Endothelial cell of umbilical vein (primary cell): ENCODE data around the gene ZNF460.

Experiments used
- EZH2 ChIP-seq: IDR thresholded peaks from 2 replicates; pipeline ENCODE4 v1.6.1; 2012; ENCODE audit warnings: borderline replicate concordance, low read depth, mild to moderate bottlenecking, moderate library complexity, low read length, inconsistent platforms; ENCODE audit not compliant: severe bottlenecking
- FOS ChIP-seq: IDR thresholded peaks from 2 replicates; pipeline ENCODE4 v1.6.1; 2011; ENCODE audit warnings: mild to moderate bottlenecking, low read length, moderate library complexity, borderline replicate concordance; ENCODE audit not compliant: insufficient read depth
- GATA2 ChIP-seq: IDR thresholded peaks from 2 replicates; pipeline ENCODE4 v1.7.0; 2011; ENCODE audit warnings: low read depth, mild to moderate bottlenecking, moderate library complexity, mixed read lengths, low read length; ENCODE audit not compliant: insufficient read length, insufficient read depth
- JUN ChIP-seq: IDR thresholded peaks from 2 replicates; pipeline ENCODE4 v1.6.1; 2011; ENCODE audit warnings: borderline replicate concordance, low read depth; ENCODE audit not compliant: insufficient read length, insufficient read depth
- MYC ChIP-seq: IDR thresholded peaks from one replicate; pipeline ENCODE4 v1.6.1; 2011; ENCODE audit warnings: mild to moderate bottlenecking, low read depth, low read length
- POLR2A ChIP-seq: IDR thresholded peaks from 2 replicates; pipeline ENCODE4 v1.6.1; 2012; ENCODE audit warnings: low read depth, mild to moderate bottlenecking, control low read depth, low read length
- POLR2AphosphoS5 ChIP-seq: IDR thresholded peaks from 2 replicates; pipeline ENCODE4 v1.6.1; 2012; ENCODE audit warnings: low read depth, mild to moderate bottlenecking, control low read depth, low read length, moderate library complexity; ENCODE audit not compliant: insufficient read depth
- TF ChIP-seq, protein P1 (sequence below), 2 donors: IDR thresholded peaks; 1 replicate in 1 of 2; 2 replicates in 1 of 2; pipeline ENCODE4 v1.5.1; 2011; ENCODE audit warnings: low read length in 2 of 2, mild to moderate bottlenecking in 2 of 2, moderate library complexity in 2 of 2, control low read depth in 1 of 2, inconsistent platforms in 1 of 2, low read depth in 1 of 2; ENCODE audit not compliant: insufficient read depth in 1 of 2; ENCODE audit errors: extremely low read depth in 1 of 2
- TF ChIP-seq, protein P2 (sequence below): IDR thresholded peaks from 2 replicates; pipeline ENCODE4 v1.6.1; 2011; ENCODE audit not compliant: insufficient read depth, insufficient read length

DNA sequence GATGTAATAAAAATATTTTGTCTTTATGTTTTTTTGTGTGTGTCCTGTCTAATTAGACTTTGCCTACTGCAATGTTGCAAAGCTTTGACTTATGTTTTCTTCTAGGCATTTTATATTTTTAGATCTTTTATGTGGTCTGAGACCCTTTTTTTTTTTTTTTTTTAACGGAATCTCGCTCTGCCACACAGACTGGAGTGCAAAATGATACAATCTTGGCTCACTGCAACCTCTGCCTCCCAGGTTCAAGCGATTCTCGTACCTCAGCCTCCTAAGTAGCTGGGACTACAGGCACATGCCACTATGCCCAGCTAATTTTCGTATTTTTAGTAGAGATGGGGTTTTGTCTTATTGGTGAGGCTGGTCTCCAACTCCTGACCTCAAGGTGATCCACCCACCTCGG, 62.3 kb downstream of the ZNF460 start:
- TF ChIP-seq, protein P1, sequence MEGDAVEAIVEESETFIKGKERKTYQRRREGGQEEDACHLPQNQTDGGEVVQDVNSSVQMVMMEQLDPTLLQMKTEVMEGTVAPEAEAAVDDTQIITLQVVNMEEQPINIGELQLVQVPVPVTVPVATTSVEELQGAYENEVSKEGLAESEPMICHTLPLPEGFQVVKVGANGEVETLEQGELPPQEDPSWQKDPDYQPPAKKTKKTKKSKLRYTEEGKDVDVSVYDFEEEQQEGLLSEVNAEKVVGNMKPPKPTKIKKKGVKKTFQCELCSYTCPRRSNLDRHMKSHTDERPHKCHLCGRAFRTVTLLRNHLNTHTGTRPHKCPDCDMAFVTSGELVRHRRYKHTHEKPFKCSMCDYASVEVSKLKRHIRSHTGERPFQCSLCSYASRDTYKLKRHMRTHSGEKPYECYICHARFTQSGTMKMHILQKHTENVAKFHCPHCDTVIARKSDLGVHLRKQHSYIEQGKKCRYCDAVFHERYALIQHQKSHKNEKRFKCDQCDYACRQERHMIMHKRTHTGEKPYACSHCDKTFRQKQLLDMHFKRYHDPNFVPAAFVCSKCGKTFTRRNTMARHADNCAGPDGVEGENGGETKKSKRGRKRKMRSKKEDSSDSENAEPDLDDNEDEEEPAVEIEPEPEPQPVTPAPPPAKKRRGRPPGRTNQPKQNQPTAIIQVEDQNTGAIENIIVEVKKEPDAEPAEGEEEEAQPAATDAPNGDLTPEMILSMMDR (IDR thresholded peaks at IDR 0.05; ENCODE audit: extremely low read depth in 1 of 2, insufficient read depth in 1 of 2, low read depth in 1 of 2, low read length in 2 of 2): no peak
- no peak for TF ChIP-seq MYC
- TF ChIP-seq POLR2A: no peak
- no peak for TF ChIP-seq POLR2AphosphoS5
- TF ChIP-seq EZH2: no peak
- TF ChIP-seq FOS: no peak
- TF ChIP-seq, protein P2, sequence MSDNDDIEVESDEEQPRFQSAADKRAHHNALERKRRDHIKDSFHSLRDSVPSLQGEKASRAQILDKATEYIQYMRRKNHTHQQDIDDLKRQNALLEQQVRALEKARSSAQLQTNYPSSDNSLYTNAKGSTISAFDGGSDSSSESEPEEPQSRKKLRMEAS: no peak
- TF ChIP-seq GATA2: no peak
- TF ChIP-seq JUN: no peak
